ENCODE measurements around the gene TTC39C. TPM values are rescaled to one million over a fixed set of nuclear protein-coding genes. Genes with fewer than 3 reads are reported as not detected.
A peak's percentile ranks its signal among the peaks of the same experiment; 100 is the strongest.

Gene TTC39C
- total RNA-seq, 2 experiments from 2014 or later, result 82.6 to 91.8 TPM

DNA sequence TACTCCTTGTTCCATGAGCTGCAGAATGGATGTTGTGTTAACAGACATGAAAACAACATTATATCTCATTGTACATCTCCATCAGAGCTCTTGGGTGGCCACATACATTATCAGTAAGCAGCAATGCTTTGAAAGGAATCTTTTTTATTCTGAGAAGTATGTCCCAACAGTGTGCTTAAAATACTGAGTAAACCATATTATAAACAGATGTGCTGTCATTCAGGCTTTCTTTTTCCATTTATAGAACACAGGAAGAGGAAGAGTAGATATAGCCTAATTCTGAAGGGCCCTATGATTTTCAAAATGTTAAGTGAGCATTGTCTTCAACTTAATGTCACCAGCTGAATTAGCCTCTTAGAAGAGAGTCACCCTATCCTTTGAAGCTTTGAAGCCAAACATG is 80.0 kb downstream of the TTC39C start:
- Histone ChIP-seq H3K9me3 (ENCODE audit: control insufficient read depth in 1 of 2, insufficient read depth in 1 of 2, low read length in 2 of 2) (peaks cover 0 to 6% of the 10 kb centered on the region in 2 experiments), H3K27ac (ENCODE audit: low read depth in 1 of 2, low read length in 2 of 2) (no peak overlapping the region), H3K4me1 (ENCODE audit: insufficient read depth, low read length) (peaks cover 10% of the 10 kb centered on the region), H3K27me3 (ENCODE audit: control insufficient read depth in 1 of 2, insufficient read depth in 2 of 2, low read length in 2 of 2) (no peaks in the 10 kb centered on the region), H3K4me3 (ENCODE audit: low read length) (no peak overlapping the region), H3K36me3 (ENCODE audit: insufficient read depth, low read length) (peaks cover 67% of the 10 kb centered on the region)
- ChIA-PET POLR2A (interaction anchor here (1.4 kb wide), 1 partner anchor 14 kb away, joined by 4 read pairs; no protein-coding TSS in a partner anchor), CTCF (no interaction called here)
- intact Hi-C loops (cut with DNase I, micrococcal nuclease), result no loop called here
- Mint-ChIP-seq H3K36me3 (ENCODE audit: low read depth) (peaks cover 88% of the 10 kb centered on the region), H3K9me3 (no peaks in the 10 kb centered on the region), H3K4me1 (ENCODE audit: low read depth) (peaks cover 31% of the 10 kb centered on the region), H3K4me3 (no peak overlapping the region), H3K27me3 (no peaks in the 10 kb centered on the region), H3K27ac (peak overlapping the region; percentile 21)
- no peak for ATAC-seq (ENCODE audit: poor library complexity)
- TF ChIP-seq, protein P1, sequence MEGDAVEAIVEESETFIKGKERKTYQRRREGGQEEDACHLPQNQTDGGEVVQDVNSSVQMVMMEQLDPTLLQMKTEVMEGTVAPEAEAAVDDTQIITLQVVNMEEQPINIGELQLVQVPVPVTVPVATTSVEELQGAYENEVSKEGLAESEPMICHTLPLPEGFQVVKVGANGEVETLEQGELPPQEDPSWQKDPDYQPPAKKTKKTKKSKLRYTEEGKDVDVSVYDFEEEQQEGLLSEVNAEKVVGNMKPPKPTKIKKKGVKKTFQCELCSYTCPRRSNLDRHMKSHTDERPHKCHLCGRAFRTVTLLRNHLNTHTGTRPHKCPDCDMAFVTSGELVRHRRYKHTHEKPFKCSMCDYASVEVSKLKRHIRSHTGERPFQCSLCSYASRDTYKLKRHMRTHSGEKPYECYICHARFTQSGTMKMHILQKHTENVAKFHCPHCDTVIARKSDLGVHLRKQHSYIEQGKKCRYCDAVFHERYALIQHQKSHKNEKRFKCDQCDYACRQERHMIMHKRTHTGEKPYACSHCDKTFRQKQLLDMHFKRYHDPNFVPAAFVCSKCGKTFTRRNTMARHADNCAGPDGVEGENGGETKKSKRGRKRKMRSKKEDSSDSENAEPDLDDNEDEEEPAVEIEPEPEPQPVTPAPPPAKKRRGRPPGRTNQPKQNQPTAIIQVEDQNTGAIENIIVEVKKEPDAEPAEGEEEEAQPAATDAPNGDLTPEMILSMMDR (IDR thresholded peaks at IDR 0.05), result no peak
- no peak for DNase-seq

DNA sequence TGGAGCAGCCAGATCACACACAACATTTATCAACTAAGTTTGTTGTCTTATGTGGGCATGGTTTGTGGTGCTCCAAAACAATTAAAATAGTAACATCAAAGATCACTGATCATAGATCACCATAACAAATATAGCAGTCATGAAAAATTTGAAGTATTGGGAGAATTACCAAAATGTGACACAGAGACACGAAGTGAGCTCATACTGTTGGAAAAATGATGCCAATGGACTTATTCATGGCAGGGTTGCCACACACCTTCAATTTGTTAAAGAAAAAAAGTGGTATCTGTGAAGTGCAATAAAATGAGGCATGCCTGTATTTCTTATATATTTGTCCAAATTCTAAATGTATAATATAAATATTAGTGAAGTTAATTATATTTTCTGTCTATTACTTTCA is 81.4 kb downstream of the TTC39C start:
- CTCF ChIA-PET, result no interaction called here
- POLR2A ChIA-PET, result no interaction called here
- H3K4me1 Mint-ChIP-seq (ENCODE audit: low read depth), result peaks cover 31% of the 10 kb centered on the region
- H3K4me1 ChIP-seq (ENCODE audit: insufficient read depth, low read length), result peaks cover 10% of the 10 kb centered on the region
- peaks cover 87% of the 10 kb centered on the region for H3K36me3 Mint-ChIP-seq (ENCODE audit: low read depth)
- peaks cover 76% of the 10 kb centered on the region for H3K36me3 ChIP-seq (ENCODE audit: insufficient read depth, low read length)
- no peak overlapping the region for H3K27ac ChIP-seq (ENCODE audit: low read depth in 1 of 2, low read length in 2 of 2)
- no peak for DNase-seq
- no peaks in the 10 kb centered on the region for H3K27me3 ChIP-seq (ENCODE audit: control insufficient read depth in 1 of 2, insufficient read depth in 2 of 2, low read length in 2 of 2)
- H3K9me3 ChIP-seq (ENCODE audit: control insufficient read depth in 1 of 2, insufficient read depth in 1 of 2, low read length in 2 of 2), result peaks cover 0 to 6% of the 10 kb centered on the region in 2 experiments
- ATAC-seq (ENCODE audit: poor library complexity), result no peak
- TF ChIP-seq, protein P1 (IDR thresholded peaks at IDR 0.05), result no peak
- no peak overlapping the region for H3K27ac Mint-ChIP-seq
- H3K4me3 Mint-ChIP-seq, result no peak overlapping the region
- no peaks in the 10 kb centered on the region for H3K27me3 Mint-ChIP-seq
- no peaks in the 10 kb centered on the region for H3K9me3 Mint-ChIP-seq
- H3K4me3 ChIP-seq (ENCODE audit: low read length), result no peak overlapping the region
- intact Hi-C loops (cut with DNase I, micrococcal nuclease), result no loop called here

DNA sequence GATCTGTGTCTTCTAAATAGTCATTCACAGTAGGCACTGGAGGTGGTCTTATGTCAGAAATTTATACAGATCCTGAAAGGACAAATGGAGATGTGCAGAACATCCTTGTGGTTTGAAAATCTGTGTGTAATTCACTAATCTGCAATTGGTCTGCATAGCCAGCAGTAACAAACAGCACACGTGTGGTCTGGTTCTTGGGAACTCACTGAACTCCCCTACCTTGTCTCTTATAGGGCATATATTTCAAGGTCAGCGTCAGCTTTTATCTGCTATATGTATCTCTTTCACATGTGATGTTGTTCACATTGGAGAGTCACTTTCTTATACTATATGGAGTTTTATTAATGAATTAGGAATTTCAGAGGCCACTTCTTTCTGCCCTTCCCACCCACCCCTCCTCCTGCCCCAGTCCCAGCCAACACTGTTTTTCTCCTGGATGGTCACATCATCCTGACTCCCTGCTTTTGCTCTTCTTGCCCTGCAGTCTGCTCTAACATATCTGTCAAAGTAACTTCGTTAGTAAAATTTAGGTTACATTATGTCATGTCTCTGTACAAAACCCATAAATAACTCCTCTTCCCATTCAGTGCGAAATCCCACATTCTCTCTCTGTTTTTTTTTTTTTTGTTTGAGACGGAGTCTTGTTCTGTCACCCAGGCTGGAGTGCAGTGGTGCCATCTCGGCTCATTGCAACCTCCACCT is 88.9 kb downstream of the TTC39C start:
- Histone ChIP-seq H3K27me3 (ENCODE audit: control insufficient read depth in 1 of 2, insufficient read depth in 2 of 2, low read length in 2 of 2) (no peaks in the 10 kb centered on the region), H3K4me3 (ENCODE audit: low read length) (no peak overlapping the region), H3K36me3 (ENCODE audit: insufficient read depth, low read length) (peaks cover 74% of the 10 kb centered on the region), H3K27ac (ENCODE audit: low read depth in 1 of 2, low read length in 2 of 2) (no peak overlapping the region), H3K9me3 (ENCODE audit: control insufficient read depth in 1 of 2, insufficient read depth in 1 of 2, low read length in 2 of 2) (no peaks in the 10 kb centered on the region), H3K4me1 (ENCODE audit: insufficient read depth, low read length) (peaks cover 10% of the 10 kb centered on the region)
- Mint-ChIP-seq H3K27ac (peak overlapping the region; percentile 23), H3K4me1 (ENCODE audit: low read depth) (peaks cover 26% of the 10 kb centered on the region), H3K4me3 (no peak overlapping the region), H3K9me3 (no peaks in the 10 kb centered on the region), H3K27me3 (no peaks in the 10 kb centered on the region), H3K36me3 (ENCODE audit: low read depth) (peaks cover 84% of the 10 kb centered on the region)
- intact Hi-C loops (cut with DNase I, micrococcal nuclease), result no loop called here
- ChIA-PET CTCF (no interaction called here), POLR2A (no interaction called here)
- ATAC-seq (ENCODE audit: poor library complexity) (no peak), DNase-seq (no peak)
- TF ChIP-seq, protein P1 (IDR thresholded peaks at IDR 0.05), result no peak
